K562 (cell line): ENCODE data around the gene SEMA3F. TPM values are rescaled to one million over a fixed set of nuclear protein-coding genes. Genes with fewer than 3 reads are reported as not detected.
A peak's percentile ranks its signal among the peaks of the same experiment; 100 is the strongest.

Experiments used
- MEIS2 ChIP-seq: fragments of 450-650 bp; IDR thresholded peaks from 2 replicates; pipeline ENCODE4 v1.6.1; 2014; ENCODE audit warnings: mild to moderate bottlenecking; ENCODE audit not compliant: partially characterized antibody
- MYNN ChIP-seq, 2 experiments: sonication (generic); formaldehyde crosslinking in 1 of 2; IDR thresholded peaks; 2 replicates each; pipeline versions ENCODE4 v1.5.0 to v1.6.1; 2016 to 2020; ENCODE audit warnings: antibody characterized with exemption in 1 of 2, missing genetic modification reagents in 1 of 2
- NELFE ChIP-seq: IDR thresholded peaks from 2 replicates; pipeline ENCODE4 v1.6.1; 2011; ENCODE audit warnings: mild to moderate bottlenecking; ENCODE audit not compliant: insufficient read depth, insufficient read length
- PML ChIP-seq: IDR thresholded peaks from 2 replicates; pipeline ENCODE4 v1.6.1; 2012; ENCODE audit warnings: low read length, inconsistent platforms
- POLR2AphosphoS2 ChIP-seq: IDR thresholded peaks from 2 replicates; pipeline ENCODE4 v1.6.1; 2012; ENCODE audit warnings: low read length, improper control_type of control experiment
- POLR2AphosphoS5 ChIP-seq: IDR thresholded peaks from 2 replicates; pipeline ENCODE4 v1.6.1; 2011; ENCODE audit warnings: mild to moderate bottlenecking, low read depth, low read length, moderate library complexity; ENCODE audit not compliant: control insufficient read depth, insufficient read depth
- PYGO2 ChIP-seq: fragments of 450-650 bp; IDR thresholded peaks from 2 replicates; pipeline ENCODE4 v1.6.1; 2016; ENCODE audit warnings: mild to moderate bottlenecking, missing genetic modification characterization, moderate library complexity, missing compliant biosample characterization
- RAD21 ChIP-seq, 2 experiments: fragments of 250-450 bp in 1 of 2; fragments of 450-650 bp in 1 of 2; sonication (Bioruptor Pico) in 1 of 2; formaldehyde crosslinking in 1 of 2; IDR thresholded peaks in 1 of 2; conservative IDR thresholded peaks in 1 of 2; 2 replicates each; pipeline versions ENCODE4 v1.4.0 to v1.8.0; 2020 to 2022; ENCODE audit warnings: mild to moderate bottlenecking in 2 of 2, moderate library complexity in 1 of 2
- polyA plus RNA-seq, 8 experiments: library from polyadenylated mRNA; depleted of rRNA in 4 of 8; stranded (reverse) in 5 of 8; unstranded in 3 of 8; fragments of >200 nt; fragmentation: Nextera tagmentation in 2 of 8; fragmentation: Illumina TruSeq in 1 of 8; extraction: Ambion mirVana in 2 of 8; extraction: Trizol in 1 of 8; gene quantifications; 2 replicates each; pipeline versions ENCODE4 v1.2.1 to v1.2.3, GENCODE V29; 2011 to 2014; ENCODE audit warnings: inconsistent platforms in 1 of 8, missing spikeins in 1 of 8
- total RNA-seq, 7 experiments: library from RNA; depleted of rRNA in 6 of 7; stranded (reverse); fragments of >200 nt in 6 of 7; fragmentation: Illumina TruSeq in 2 of 7; extraction: Trizol in 2 of 7; gene quantifications; 2 replicates each; pipeline versions ENCODE4 v1.2.1 to v1.2.3, GENCODE V29; 2011 to 2021; ENCODE audit warnings: low replicate concordance in 1 of 7
- TF ChIP-seq, protein P1 (sequence below): fragments of 450-650 bp; formaldehyde crosslinking; IDR thresholded peaks from 2 replicates; pipeline ENCODE4 v1.4.0; 2020; ENCODE audit warnings: mild to moderate bottlenecking, moderate library complexity
- TF ChIP-seq, protein P2 (sequence below): sonication (generic); formaldehyde crosslinking; IDR thresholded peaks from 2 replicates; pipeline ENCODE4 v1.8.0; 2022; ENCODE audit warnings: missing genetic modification reagents, mild to moderate bottlenecking, moderate library complexity, borderline replicate concordance
- TF ChIP-seq, protein P3 (sequence below), 2 experiments: fragments of 450-650 bp in 1 of 2; IDR thresholded peaks; 2 replicates each; pipeline ENCODE4 v1.6.1; 2011 to 2017; ENCODE audit warnings: low read depth in 2 of 2, antibody characterized with exemption in 1 of 2, borderline replicate concordance in 1 of 2, low read length in 1 of 2, mild to moderate bottlenecking in 1 of 2, mixed read lengths in 1 of 2; ENCODE audit not compliant: control insufficient read depth in 1 of 2
- TF ChIP-seq, protein P4 (sequence below): fragments of 250-450 bp; sonication (Bioruptor Pico); IDR thresholded peaks from 2 replicates; pipeline ENCODE4 v1.5.0; 2021

Gene SEMA3F
- total and polyA plus RNA-seq, 9 of the 15 experiments (the other 6 are each of a cell fraction or from before 2014, with no cell fraction given), result 0.58 to 3.0 (median 2.0) TPM; not detected in 2

DNA sequence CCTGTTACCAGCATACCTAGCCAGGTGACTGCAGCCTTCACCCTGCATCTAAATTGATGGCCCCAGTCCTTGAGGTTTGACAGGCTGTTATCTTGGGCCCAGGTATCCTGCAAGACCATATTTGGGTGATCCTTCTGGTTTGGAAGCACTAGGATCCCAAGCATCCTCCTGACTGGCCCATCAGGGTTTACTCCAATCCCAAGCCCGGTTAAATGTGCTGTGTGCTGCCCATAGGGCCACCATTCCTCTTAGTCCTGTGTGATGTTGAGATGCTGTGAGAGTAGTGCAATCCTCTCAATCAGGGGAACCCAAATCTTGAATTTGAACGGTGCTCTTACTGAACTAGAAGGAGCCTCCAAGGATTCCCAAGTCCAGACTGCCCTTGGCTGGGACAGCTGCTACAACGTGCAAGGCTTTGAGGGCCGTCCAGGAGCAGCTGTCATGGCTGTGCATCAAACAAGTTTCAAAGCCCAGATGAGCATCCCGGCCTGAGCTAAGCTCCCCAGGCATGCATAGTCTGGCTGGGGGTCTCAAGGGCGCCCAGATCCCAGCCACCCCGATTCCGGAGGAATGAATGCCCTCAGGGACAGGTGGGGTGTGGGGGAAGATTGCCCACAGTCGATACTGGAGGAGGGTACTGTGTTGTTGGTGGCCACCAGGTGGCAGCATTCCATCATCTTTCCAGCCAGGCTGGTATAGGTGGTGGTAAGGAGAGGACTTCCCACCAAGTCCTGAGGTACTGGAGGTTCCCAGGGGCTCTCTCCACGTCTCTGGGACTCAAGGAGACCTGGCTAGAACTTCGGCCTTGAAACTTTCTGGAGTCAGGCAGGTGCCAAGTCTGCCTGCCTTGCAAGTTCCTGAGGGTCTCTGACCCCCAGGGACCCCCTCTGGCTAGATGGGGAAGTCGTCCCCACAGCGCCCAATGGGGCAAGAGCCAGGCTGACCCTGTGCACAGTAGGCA, 33.8 kb upstream of the SEMA3F start (continued):
- TF ChIP-seq RAD21 (CRISPR knock-in tag; conservative IDR thresholded peaks at IDR 0.05 in 1 of 2, IDR thresholded peaks at IDR 0.05 in 1 of 2) (peak; percentile 56 to 81), POLR2AphosphoS5 (0 out of 2 replicates have a peak, but pooled peaks have one; percentile 7), NELFE (no peak), MYNN (IDR thresholded peaks at IDR 0.05) (peak; percentile 17; the same call in 1 of the 2 replicates), MYNN (CRISPR knock-in tag; IDR thresholded peaks at IDR 0.05) (no peak), PYGO2 (tag) (no peak), POLR2AphosphoS2 (peak; percentile 56; the same call in 1 of the 2 replicates), MEIS2 (no peak), PML (0 out of 2 replicates have a peak, but pooled peaks have one; percentile 6)
- TF ChIP-seq, protein P1, sequence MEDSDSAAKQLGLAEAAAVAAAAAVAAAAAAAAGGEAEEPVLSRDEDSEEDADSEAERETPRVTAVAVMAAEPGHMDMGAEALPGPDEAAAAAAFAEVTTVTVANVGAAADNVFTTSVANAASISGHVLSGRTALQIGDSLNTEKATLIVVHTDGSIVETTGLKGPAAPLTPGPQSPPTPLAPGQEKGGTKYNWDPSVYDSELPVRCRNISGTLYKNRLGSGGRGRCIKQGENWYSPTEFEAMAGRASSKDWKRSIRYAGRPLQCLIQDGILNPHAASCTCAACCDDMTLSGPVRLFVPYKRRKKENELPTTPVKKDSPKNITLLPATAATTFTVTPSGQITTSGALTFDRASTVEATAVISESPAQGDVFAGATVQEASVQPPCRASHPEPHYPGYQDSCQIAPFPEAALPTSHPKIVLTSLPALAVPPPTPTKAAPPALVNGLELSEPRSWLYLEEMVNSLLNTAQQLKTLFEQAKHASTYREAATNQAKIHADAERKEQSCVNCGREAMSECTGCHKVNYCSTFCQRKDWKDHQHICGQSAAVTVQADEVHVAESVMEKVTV (CRISPR knock-in tag), result peak; percentile 47; the same call in 1 of the 2 replicates
- TF ChIP-seq, protein P2, sequence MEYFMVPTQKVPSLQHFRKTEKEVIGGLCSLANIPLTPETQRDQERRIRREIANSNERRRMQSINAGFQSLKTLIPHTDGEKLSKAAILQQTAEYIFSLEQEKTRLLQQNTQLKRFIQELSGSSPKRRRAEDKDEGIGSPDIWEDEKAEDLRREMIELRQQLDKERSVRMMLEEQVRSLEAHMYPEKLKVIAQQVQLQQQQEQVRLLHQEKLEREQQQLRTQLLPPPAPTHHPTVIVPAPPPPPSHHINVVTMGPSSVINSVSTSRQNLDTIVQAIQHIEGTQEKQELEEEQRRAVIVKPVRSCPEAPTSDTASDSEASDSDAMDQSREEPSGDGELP (CRISPR knock-in tag), result 0 out of 2 replicates have a peak, but pooled peaks have one; percentile 31
- TF ChIP-seq, protein P3, sequence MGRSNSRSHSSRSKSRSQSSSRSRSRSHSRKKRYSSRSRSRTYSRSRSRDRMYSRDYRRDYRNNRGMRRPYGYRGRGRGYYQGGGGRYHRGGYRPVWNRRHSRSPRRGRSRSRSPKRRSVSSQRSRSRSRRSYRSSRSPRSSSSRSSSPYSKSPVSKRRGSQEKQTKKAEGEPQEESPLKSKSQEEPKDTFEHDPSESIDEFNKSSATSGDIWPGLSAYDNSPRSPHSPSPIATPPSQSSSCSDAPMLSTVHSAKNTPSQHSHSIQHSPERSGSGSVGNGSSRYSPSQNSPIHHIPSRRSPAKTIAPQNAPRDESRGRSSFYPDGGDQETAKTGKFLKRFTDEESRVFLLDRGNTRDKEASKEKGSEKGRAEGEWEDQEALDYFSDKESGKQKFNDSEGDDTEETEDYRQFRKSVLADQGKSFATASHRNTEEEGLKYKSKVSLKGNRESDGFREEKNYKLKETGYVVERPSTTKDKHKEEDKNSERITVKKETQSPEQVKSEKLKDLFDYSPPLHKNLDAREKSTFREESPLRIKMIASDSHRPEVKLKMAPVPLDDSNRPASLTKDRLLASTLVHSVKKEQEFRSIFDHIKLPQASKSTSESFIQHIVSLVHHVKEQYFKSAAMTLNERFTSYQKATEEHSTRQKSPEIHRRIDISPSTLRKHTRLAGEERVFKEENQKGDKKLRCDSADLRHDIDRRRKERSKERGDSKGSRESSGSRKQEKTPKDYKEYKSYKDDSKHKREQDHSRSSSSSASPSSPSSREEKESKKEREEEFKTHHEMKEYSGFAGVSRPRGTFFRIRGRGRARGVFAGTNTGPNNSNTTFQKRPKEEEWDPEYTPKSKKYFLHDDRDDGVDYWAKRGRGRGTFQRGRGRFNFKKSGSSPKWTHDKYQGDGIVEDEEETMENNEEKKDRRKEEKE (IDR thresholded peaks at IDR 0.05; ENCODE audit: borderline replicate concordance in 1 of 2, control insufficient read depth in 1 of 2, low read depth in 2 of 2, low read length in 1 of 2), result no peak
- TF ChIP-seq, protein P4, sequence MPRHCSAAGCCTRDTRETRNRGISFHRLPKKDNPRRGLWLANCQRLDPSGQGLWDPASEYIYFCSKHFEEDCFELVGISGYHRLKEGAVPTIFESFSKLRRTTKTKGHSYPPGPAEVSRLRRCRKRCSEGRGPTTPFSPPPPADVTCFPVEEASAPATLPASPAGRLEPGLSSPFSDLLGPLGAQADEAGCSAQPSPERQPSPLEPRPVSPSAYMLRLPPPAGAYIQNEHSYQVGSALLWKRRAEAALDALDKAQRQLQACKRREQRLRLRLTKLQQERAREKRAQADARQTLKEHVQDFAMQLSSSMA (CRISPR knock-in tag), result no peak
